SK-N-SH (cell line): ENCODE results near the gene SELENOK. TPM values are rescaled to one million over a fixed set of nuclear protein-coding genes. Genes with fewer than 3 reads are reported as not detected.
A peak's percentile ranks its signal among the peaks of the same experiment; 100 is the strongest.

Source experiments
- CTCF ChIA-PET: fragments of 300-600, 350-600 bp; formaldehyde crosslinking; extraction: SDS; loops from one replicate; lab custom pipeline; 2021; lab: Yijun Ruan, JAX
- POLR2A ChIA-PET: fragments of 350-600 bp; sonication (Branson Sonifier 250); formaldehyde crosslinking; extraction: SDS; loops from one replicate; lab custom pipeline; 2020; ENCODE audit warnings: antibody characterized with exemption, inconsistent platforms; lab: Yijun Ruan, JAX
- DNase-seq: peaks from one replicate; pipeline ENCODE4 v3.0.0; 2012
- H2AFZ ChIP-seq: fragments of 200-600 bp; sonication (generic); 2 replicates; pipeline ENCODE4 v1.8.1; 2016; ENCODE audit warnings: antibody characterized with exemption, mild to moderate bottlenecking, low read depth
- H3F3A ChIP-seq: fragments of 200-600 bp; sonication (generic); replicated peaks from 2 replicates; pipeline ENCODE3; 2016; ENCODE audit warnings: antibody characterized with exemption, mild to moderate bottlenecking; ENCODE audit not compliant: insufficient read depth
- H3K27ac ChIP-seq, 2 experiments: fragments of 200-500 bp in 1 of 2; fragments of 200-600 bp in 1 of 2; sonication (Bioruptor generic) in 1 of 2; sonication (generic), shearing (Covaris generic) in 1 of 2; 2 replicates each; pipeline versions ENCODE4 v1.5.1 to v1.6.1; 2014 to 2016; ENCODE audit warnings: low read depth in 2 of 2, inconsistent platforms in 1 of 2, low read length in 1 of 2, mild to moderate bottlenecking in 1 of 2, mixed read lengths in 1 of 2
- H3K27me3 ChIP-seq: fragments of 200-600 bp; sonication (generic), shearing (Covaris generic); 2 replicates; pipeline ENCODE4 v1.6.1; 2016; ENCODE audit warnings: mixed run types; ENCODE audit not compliant: insufficient read depth
- H3K36me3 ChIP-seq, 2 experiments: fragments of 200-500 bp in 1 of 2; fragments of 200-600 bp in 1 of 2; sonication (Bioruptor generic) in 1 of 2; sonication (generic) in 1 of 2; replicated peaks in 1 of 2; 2 replicates each; pipeline versions ENCODE3 to v1.5.1; 2014 to 2016; ENCODE audit warnings: low read length in 1 of 2, mild to moderate bottlenecking in 1 of 2; ENCODE audit not compliant: insufficient read depth in 2 of 2, control insufficient read depth in 1 of 2
- H3K4me1 ChIP-seq, 2 experiments: fragments of 200-500 bp in 1 of 2; fragments of 200-600 bp in 1 of 2; sonication (Bioruptor generic) in 1 of 2; sonication (generic), shearing (Covaris generic) in 1 of 2; 2 replicates each; pipeline versions ENCODE4 v1.5.1 to v1.6.1; 2014 to 2016; ENCODE audit warnings: low read depth in 1 of 2, low read length in 1 of 2, mixed run types in 1 of 2; ENCODE audit not compliant: insufficient read depth in 2 of 2, control insufficient read depth in 1 of 2
- H3K4me2 ChIP-seq: fragments of 200-600 bp; sonication (generic), shearing (Covaris generic); 2 replicates; pipeline ENCODE4 v1.6.1; 2017; ENCODE audit warnings: mixed run types
- H3K4me3 ChIP-seq, 2 experiments: fragments of 200-500 bp in 1 of 2; fragments of 200-600 bp in 1 of 2; sonication (Bioruptor generic) in 1 of 2; sonication (generic), shearing (Covaris generic) in 1 of 2; 2 replicates each; pipeline versions ENCODE4 v1.5.1 to v1.8.1; 2014 to 2016; ENCODE audit warnings: low read depth in 2 of 2, inconsistent platforms in 1 of 2, low read length in 1 of 2, mild to moderate bottlenecking in 1 of 2, mixed read lengths in 1 of 2, moderate library complexity in 1 of 2
- H3K79me2 ChIP-seq: fragments of 200-600 bp; sonication (generic); 2 replicates; pipeline ENCODE4 v1.8.1; 2017; ENCODE audit warnings: mild to moderate bottlenecking; ENCODE audit not compliant: insufficient read depth
- H3K9ac ChIP-seq: fragments of 200-600 bp; sonication (generic); 2 replicates; pipeline ENCODE4 v1.6.1; 2017; ENCODE audit warnings: mixed run types
- H3K9me2 ChIP-seq: fragments of 200-600 bp; sonication (generic); 2 replicates; pipeline ENCODE4 v1.6.1; 2017; ENCODE audit warnings: mixed run types
- H3K9me3 ChIP-seq: fragments of 200-600 bp; sonication (generic); 2 replicates; pipeline ENCODE4 v1.6.1; 2017; ENCODE audit warnings: mixed run types, mild to moderate bottlenecking, moderate library complexity
- H4K20me1 ChIP-seq: fragments of 200-600 bp; sonication (generic); 2 replicates; pipeline ENCODE4 v1.6.1; 2017; ENCODE audit warnings: mild to moderate bottlenecking, mixed run types; ENCODE audit not compliant: insufficient read depth
- ELF1 ChIP-seq: IDR thresholded peaks from 2 replicates; pipeline ENCODE4 v1.4.0; 2012
- EP300 ChIP-seq, 2 experiments: IDR thresholded peaks; 2 replicates each; pipeline versions ENCODE4 v1.4.0 to v1.6.1; 2012; ENCODE audit warnings: borderline replicate concordance in 1 of 2, low read depth in 1 of 2, low read length in 1 of 2
- FOSL2 ChIP-seq: IDR thresholded peaks from 2 replicates; pipeline ENCODE4 v1.4.0; 2012; ENCODE audit warnings: low read depth, mild to moderate bottlenecking, moderate library complexity, borderline replicate concordance
- FOXJ3 ChIP-seq: sonication (generic); formaldehyde crosslinking; IDR thresholded peaks from 2 replicates; pipeline ENCODE4 v1.5.1; 2020; ENCODE audit warnings: mild to moderate bottlenecking, missing genetic modification reagents
- FOXM1 ChIP-seq: IDR thresholded peaks from 2 replicates; pipeline ENCODE4 v1.4.0; 2012; ENCODE audit warnings: low read depth, mild to moderate bottlenecking
- JUND ChIP-seq: IDR thresholded peaks from 2 replicates; pipeline ENCODE4 v1.4.0; 2012
- RAD21 ChIP-seq: IDR thresholded peaks from 2 replicates; pipeline ENCODE4 v1.6.1; 2012; ENCODE audit warnings: mild to moderate bottlenecking, low read length
- RXRA ChIP-seq: IDR thresholded peaks from 2 replicates; pipeline ENCODE4 v1.4.0; 2012; ENCODE audit warnings: low read depth, mild to moderate bottlenecking, borderline replicate concordance
- SMC3 ChIP-seq: IDR thresholded peaks from 2 replicates; pipeline ENCODE4 v1.6.1; 2012; ENCODE audit warnings: low read depth, low read length, improper control_type of control experiment
- TAF1 ChIP-seq: IDR thresholded peaks from 2 replicates; pipeline ENCODE4 v1.6.1; 2012; ENCODE audit warnings: low read depth, mild to moderate bottlenecking, low read length, moderate library complexity, borderline replicate concordance
- TCF12 ChIP-seq: IDR thresholded peaks from 2 replicates; pipeline ENCODE4 v1.4.0; 2012
- TEAD4 ChIP-seq: IDR thresholded peaks from 2 replicates; pipeline ENCODE4 v1.4.0; 2012; ENCODE audit warnings: mild to moderate bottlenecking, borderline replicate concordance; ENCODE audit not compliant: insufficient read depth
- YY1 ChIP-seq: IDR thresholded peaks from 2 replicates; pipeline ENCODE4 v1.4.0; 2012; ENCODE audit warnings: low read depth, mild to moderate bottlenecking
- WGBS: methylation state at CpG from one replicate; pipeline ENCODE4 v1.1.6; 2017; ENCODE audit warnings: low lambda C conversion rate; 5-methylcytosine and 5-hydroxymethylcytosine counted together
- polyA plus RNA-seq, 3 experiments: library from polyadenylated mRNA; depleted of rRNA; stranded (reverse); fragments of >200 nt; gene quantifications; 2 replicates each; pipeline ENCODE4 v1.2.3, GENCODE V29; 2012
- TF ChIP-seq, protein P1 (sequence below): IDR thresholded peaks from 2 replicates; pipeline ENCODE4 v1.4.0; 2012; ENCODE audit warnings: low read depth, borderline replicate concordance
- TF ChIP-seq, protein P2 (sequence below): IDR thresholded peaks from 2 replicates; pipeline ENCODE4; 2012
- TF ChIP-seq, protein P3 (sequence below): IDR thresholded peaks from 2 replicates; pipeline ENCODE4 v1.6.1; 2012; ENCODE audit warnings: mild to moderate bottlenecking, low read depth, low read length, moderate library complexity
- TF ChIP-seq, protein P4 (sequence below): IDR thresholded peaks from 2 replicates; pipeline ENCODE4 v1.4.0; 2012; ENCODE audit warnings: low read depth
- TF ChIP-seq, protein P5 (sequence below): fragments of 200-600 bp; sonication (generic); IDR thresholded peaks from 2 replicates; pipeline ENCODE4 v1.6.1; 2017; ENCODE audit warnings: antibody characterized with exemption, mild to moderate bottlenecking, moderate library complexity

The SELENOK gene
- polyA plus RNA-seq, 1 of the 3 experiments (the other 2 are of a cell fraction) = 29.2 TPM

DNA sequence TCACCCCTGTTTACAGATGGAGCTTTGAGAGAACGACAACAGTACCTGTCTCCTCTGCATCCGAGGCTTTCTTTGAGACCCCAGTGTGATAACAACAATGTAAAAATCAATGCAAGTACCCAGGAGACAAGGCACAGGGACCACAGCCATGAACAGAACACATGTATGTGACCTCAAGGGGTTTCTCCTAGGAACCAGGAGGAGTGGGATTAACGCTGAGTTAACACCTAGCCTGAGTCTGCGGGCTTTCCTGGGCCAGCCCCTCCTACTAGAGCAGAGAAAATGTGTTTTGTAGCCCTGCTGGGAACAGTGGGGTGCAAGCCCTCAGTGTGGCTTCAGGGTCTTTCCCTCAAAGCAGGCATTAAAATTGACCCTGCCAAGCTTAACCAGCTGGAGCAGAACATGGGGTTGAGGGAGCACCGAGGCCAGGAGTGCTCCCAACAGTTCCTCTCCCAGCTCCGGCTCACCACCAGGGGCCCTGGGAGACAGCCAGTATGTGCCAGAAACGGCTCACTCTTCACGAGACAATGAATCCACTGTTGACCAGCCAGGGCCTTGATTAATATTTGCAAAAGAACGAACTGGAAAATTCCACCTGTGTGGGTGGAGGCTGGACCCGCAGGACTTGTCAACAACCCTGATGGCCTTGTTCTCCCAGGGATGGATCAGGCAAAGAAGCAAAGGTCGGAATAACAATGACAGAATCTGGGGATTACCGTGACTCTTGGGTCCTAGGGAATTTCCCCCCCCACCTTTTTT lies 49.0 kb downstream of the SELENOK start:
- Histone ChIP-seq H3K27me3 (peaks cover 30% of the 10 kb centered on the region), H3K27ac (no peak overlapping the region), H3K4me1 (peaks cover 0 to 18% of the 10 kb centered on the region in 2 experiments; a peak in 1 of 4 replicates), H3K9me3 (no peaks in the 10 kb centered on the region), H3K79me2 (no peaks in the 10 kb centered on the region), H3F3A (no peaks in the 10 kb centered on the region), H3K4me3 (no peak overlapping the region), H3K9ac (no peak overlapping the region), H3K9me2 (no peaks in the 10 kb centered on the region), H4K20me1 (no peaks in the 10 kb centered on the region), H3K4me2 (no peak overlapping the region), H2AFZ (no peak overlapping the region), H3K36me3 (no peaks in the 10 kb centered on the region)
- no peak for TF ChIP-seq ELF1
- no peak for TF ChIP-seq JUND
- TF ChIP-seq, protein P1, sequence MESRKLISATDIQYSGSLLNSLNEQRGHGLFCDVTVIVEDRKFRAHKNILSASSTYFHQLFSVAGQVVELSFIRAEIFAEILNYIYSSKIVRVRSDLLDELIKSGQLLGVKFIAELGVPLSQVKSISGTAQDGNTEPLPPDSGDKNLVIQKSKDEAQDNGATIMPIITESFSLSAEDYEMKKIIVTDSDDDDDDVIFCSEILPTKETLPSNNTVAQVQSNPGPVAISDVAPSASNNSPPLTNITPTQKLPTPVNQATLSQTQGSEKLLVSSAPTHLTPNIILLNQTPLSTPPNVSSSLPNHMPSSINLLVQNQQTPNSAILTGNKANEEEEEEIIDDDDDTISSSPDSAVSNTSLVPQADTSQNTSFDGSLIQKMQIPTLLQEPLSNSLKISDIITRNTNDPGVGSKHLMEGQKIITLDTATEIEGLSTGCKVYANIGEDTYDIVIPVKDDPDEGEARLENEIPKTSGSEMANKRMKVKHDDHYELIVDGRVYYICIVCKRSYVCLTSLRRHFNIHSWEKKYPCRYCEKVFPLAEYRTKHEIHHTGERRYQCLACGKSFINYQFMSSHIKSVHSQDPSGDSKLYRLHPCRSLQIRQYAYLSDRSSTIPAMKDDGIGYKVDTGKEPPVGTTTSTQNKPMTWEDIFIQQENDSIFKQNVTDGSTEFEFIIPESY = no peak
- TF ChIP-seq FOXM1 = no peak
- TF ChIP-seq, protein P2, sequence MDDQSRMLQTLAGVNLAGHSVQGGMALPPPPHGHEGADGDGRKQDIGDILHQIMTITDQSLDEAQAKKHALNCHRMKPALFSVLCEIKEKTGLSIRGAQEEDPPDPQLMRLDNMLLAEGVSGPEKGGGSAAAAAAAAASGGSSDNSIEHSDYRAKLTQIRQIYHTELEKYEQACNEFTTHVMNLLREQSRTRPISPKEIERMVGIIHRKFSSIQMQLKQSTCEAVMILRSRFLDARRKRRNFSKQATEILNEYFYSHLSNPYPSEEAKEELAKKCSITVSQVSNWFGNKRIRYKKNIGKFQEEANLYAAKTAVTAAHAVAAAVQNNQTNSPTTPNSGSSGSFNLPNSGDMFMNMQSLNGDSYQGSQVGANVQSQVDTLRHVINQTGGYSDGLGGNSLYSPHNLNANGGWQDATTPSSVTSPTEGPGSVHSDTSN = no peak
- TF ChIP-seq SMC3 = no peak
- no peak for TF ChIP-seq RAD21
- TF ChIP-seq, protein P3, sequence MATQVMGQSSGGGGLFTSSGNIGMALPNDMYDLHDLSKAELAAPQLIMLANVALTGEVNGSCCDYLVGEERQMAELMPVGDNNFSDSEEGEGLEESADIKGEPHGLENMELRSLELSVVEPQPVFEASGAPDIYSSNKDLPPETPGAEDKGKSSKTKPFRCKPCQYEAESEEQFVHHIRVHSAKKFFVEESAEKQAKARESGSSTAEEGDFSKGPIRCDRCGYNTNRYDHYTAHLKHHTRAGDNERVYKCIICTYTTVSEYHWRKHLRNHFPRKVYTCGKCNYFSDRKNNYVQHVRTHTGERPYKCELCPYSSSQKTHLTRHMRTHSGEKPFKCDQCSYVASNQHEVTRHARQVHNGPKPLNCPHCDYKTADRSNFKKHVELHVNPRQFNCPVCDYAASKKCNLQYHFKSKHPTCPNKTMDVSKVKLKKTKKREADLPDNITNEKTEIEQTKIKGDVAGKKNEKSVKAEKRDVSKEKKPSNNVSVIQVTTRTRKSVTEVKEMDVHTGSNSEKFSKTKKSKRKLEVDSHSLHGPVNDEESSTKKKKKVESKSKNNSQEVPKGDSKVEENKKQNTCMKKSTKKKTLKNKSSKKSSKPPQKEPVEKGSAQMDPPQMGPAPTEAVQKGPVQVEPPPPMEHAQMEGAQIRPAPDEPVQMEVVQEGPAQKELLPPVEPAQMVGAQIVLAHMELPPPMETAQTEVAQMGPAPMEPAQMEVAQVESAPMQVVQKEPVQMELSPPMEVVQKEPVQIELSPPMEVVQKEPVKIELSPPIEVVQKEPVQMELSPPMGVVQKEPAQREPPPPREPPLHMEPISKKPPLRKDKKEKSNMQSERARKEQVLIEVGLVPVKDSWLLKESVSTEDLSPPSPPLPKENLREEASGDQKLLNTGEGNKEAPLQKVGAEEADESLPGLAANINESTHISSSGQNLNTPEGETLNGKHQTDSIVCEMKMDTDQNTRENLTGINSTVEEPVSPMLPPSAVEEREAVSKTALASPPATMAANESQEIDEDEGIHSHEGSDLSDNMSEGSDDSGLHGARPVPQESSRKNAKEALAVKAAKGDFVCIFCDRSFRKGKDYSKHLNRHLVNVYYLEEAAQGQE = no peak
- 74% methylated on average over 11 of the region's 12 CpGs for WGBS
- ChIA-PET POLR2A (interaction anchor here (0.5 to 0.6 kb wide), 2 partner anchors 10 to 462 kb away, joined by 3 read pairs; no protein-coding TSS in a partner anchor), CTCF (no interaction called here)
- no peak for DNase-seq

DNA sequence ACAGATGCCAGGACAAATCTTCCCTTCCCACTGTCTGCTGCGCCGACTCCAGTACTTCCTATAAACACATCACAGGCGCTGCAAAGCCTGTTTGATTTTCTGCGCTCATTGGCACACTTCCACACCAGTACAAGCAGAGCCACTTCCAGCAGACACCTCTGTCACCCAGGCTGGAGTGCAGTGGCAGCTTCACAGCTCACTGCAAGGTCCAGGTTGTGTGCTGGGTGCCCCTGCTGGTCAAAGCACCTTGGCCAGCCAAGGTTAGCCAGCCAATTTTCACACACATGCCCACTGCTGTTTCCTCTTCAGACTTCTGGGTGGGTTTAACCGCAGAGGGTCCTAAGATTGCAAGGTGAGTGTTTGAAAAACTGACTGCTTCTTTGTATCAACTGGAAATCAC lies 50.4 kb downstream of the SELENOK start:
- Histone ChIP-seq H3K36me3 (no peaks in the 10 kb centered on the region), H3K9ac (no peak overlapping the region), H2AFZ (no peak overlapping the region), H4K20me1 (no peaks in the 10 kb centered on the region), H3K4me1 (peaks cover 0 to 12% of the 10 kb centered on the region in 2 experiments; a peak in 1 of 4 replicates), H3K27me3 (peaks cover 20% of the 10 kb centered on the region), H3K9me3 (no peaks in the 10 kb centered on the region), H3F3A (no peaks in the 10 kb centered on the region), H3K79me2 (no peaks in the 10 kb centered on the region), H3K9me2 (no peaks in the 10 kb centered on the region), H3K27ac (peak overlapping the region in 1 of 2 experiments; percentile 62; a peak in 2 of 4 replicates), H3K4me3 (no peak overlapping the region), H3K4me2 (no peak overlapping the region)
- ChIA-PET CTCF (interaction anchor here (0.6 to 1.2 kb wide), 3 partner anchors 10 to 13 kb away, joined by 3 read pairs; no protein-coding TSS in a partner anchor), POLR2A (no interaction called here)
- no peak for DNase-seq
- WGBS = 76% methylated on average over 5 of the region's 5 CpGs
- TF ChIP-seq FOXJ3 (CRISPR knock-in tag) = no peak
- no peak for TF ChIP-seq ELF1
- TF ChIP-seq, protein P4, sequence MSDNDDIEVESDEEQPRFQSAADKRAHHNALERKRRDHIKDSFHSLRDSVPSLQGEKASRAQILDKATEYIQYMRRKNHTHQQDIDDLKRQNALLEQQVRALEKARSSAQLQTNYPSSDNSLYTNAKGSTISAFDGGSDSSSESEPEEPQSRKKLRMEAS = no peak
- TF ChIP-seq RXRA = no peak
- no peak for TF ChIP-seq EP300 (IDR thresholded peaks at IDR 0.05; ENCODE audit: borderline replicate concordance in 1 of 2, low read depth in 1 of 2, low read length in 1 of 2)
- TF ChIP-seq YY1 = no peak
- no peak for TF ChIP-seq TCF12
- TF ChIP-seq, protein P5, sequence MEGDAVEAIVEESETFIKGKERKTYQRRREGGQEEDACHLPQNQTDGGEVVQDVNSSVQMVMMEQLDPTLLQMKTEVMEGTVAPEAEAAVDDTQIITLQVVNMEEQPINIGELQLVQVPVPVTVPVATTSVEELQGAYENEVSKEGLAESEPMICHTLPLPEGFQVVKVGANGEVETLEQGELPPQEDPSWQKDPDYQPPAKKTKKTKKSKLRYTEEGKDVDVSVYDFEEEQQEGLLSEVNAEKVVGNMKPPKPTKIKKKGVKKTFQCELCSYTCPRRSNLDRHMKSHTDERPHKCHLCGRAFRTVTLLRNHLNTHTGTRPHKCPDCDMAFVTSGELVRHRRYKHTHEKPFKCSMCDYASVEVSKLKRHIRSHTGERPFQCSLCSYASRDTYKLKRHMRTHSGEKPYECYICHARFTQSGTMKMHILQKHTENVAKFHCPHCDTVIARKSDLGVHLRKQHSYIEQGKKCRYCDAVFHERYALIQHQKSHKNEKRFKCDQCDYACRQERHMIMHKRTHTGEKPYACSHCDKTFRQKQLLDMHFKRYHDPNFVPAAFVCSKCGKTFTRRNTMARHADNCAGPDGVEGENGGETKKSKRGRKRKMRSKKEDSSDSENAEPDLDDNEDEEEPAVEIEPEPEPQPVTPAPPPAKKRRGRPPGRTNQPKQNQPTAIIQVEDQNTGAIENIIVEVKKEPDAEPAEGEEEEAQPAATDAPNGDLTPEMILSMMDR = no peak
- TF ChIP-seq TAF1 = no peak
- TF ChIP-seq RAD21 = no peak; the same call in 1 of the 2 replicates
- TF ChIP-seq FOSL2 = no peak
- TF ChIP-seq TEAD4 = no peak
